CD4-positive, alpha-beta T cell treated with Interleukin-10 for 1 hour (primary cell): ENCODE data around the gene TENM4.

ENCODE experiments used
- DNase-seq: peaks from one replicate; pipeline ENCODE4 v3.0.0-alpha.2; 2020

TENM4 gene

DNA sequence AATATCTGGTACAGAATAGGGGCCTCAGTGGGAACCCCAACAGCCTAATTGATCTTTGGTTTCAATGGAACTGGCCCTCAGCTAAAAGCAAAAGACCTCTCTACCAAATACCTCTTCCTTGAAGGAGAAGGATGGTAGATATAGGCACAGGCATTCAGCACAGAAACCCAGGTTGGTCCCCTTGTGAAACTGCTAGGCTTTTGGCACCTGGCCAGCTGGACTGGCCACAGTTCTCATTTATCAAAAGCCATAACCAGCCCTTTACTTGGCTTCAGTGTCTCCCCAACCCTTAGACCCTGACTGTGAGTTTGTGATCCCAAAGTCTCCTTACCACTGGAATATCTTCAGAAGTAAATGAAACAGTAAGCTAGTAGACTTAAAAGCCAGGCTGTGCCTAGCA is 152.9 kb downstream of the TENM4 start:
- DNase-seq: no peak

DNA sequence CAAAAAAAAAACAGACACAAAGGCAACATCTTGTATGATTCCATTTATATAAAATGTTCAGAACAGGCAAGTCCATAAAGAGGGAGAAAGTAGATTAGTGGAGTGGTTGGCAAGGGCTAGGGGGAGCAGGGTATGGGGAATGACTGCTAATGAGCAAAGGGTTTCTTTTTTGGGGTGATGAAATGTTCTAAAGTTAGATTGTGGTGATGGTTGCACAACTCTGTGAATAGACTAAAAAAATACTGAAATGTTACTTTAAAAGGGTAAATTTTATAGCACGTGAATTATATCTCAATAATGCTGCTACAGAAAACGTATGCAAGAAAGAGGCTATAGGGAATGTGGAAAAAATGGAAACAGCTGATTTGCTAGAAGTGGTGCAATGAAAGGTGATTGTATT is 155.1 kb downstream of the TENM4 start:
- DNase-seq: no peak

DNA sequence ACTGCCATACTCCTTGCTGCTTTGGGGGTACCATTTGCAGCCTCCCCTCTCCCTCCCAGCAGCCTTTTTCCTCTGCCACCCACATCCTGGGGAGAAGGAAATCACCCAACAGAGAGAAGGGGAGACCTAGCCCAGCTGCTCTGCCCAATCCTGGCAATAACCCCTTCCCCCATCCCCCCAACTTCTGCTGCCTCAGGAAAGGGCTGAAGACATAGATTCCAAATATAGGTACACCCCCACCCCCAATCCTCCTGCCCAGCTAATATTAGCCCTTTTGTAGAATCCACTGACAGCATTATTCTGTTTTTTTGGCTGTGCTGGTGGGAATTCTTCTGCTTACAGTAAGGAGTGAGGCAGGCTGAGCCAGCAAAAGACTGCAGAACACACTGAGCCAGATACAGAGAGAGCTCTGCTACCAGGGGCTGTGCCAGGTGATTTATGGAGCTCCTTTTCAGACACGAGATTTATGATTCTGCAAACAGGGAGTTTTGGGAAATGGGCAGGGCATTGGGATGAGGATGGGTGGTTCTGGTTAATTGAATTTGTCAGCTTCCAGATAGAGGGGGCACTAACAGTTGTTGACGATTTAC is 164.0 kb downstream of the TENM4 start:
- no peak for DNase-seq

DNA sequence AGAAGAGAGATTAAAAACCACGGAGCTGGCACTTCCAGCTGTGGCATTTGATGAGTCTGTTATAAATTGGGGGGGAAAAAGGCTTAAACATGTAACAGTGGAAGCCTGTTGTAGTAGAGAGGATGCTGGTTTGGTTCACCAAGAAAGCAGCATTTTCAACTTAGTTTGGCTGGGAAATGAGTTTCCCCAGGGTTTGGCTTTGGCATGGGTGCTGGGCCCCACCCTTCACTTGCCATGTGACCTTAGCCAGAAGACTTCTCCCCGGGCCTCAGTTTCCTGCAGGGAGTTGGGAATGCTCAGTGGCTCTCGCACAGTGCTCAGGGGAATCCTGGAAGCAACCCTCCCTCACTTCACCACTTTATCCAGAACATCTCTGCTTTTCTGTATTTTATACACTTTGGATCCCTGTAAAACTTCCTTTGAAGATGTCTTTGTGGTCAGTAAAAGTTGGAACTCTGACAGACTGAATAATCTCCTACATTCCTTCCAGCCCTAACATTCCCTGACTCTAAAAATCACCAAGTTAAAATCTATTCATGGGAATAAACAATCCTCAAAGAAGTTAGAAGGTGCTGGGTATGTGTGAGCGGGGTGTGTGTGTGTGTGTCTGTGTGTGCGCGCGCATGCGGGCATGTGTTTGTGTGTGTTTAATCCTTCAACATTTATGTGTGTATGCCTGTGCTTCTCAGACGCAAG is 166.0 kb downstream of the TENM4 start:
- no peak for DNase-seq

DNA sequence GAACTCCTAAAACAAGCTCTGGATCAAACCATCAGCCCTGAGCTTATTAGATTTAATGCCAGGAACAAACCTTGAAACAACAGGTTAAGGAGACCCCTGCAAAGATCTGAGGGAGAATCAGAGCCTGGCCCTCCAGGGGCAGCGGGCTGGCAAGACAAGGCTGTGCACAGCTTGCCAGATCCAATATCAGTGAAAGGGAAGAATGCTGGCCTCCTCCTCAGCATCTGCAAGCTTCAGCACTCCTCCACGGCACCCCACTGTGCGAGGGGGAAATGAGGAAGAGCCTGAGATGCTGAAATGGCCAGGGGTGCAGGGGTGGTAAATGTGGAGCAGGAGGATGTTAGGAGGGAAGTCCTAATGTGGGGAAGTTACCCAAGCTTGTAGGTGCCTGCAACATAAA is 167.0 kb downstream of the TENM4 start:
- no peak for DNase-seq

DNA sequence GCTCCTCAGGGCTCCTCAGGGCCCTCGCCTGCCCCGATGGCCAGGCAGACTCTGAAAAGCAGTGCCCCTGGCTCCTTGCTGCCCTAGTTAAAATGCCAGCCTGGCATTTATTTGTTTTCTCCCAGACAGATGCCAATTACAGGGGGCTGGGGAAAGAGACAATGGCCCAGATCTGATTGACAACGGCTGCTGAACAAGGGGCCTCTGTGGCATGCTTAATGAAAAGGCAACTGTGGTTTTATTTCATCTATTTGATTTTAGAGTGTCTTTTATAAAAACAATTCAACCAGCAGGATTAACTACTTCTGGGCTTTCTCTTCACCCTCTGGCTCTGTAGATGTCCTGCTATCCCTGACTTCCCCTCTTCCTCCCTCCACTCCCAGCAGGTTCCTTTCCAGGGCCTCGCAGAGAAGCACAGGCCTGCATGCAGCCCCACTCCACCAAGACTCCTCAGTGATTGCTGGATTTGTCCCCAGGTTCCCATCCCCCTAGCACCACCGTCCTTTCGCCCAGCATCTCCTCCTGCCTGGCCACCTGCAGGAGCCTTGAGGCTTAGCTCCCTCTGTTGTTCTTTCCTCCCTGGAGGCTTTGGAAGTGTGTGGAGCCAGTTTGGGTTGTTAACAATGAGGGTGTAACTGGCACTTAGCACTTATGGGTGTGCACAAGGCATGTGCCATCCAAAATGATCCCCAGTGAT is 171.1 kb downstream of the TENM4 start:
- DNase-seq: no peak

DNA sequence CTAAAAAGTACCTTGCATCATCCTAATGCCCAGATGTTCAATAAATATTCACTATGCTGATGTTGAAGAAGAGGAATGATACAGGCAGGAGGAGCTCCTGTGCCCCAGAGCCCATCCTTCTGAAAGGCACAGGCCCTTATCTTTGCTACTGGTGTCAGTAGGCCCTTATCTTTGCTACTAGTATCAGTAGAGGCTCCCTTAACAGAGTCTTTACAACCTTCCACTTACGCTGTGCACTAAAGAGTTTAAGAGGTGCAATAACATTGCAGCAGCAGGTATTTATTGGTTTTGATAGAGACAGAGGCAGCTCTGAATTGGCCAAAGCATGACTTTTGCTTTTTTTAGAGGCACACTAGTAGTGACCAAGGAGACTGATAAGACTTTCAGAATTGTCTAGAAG is 174.4 kb downstream of the TENM4 start:
- no peak for DNase-seq

DNA sequence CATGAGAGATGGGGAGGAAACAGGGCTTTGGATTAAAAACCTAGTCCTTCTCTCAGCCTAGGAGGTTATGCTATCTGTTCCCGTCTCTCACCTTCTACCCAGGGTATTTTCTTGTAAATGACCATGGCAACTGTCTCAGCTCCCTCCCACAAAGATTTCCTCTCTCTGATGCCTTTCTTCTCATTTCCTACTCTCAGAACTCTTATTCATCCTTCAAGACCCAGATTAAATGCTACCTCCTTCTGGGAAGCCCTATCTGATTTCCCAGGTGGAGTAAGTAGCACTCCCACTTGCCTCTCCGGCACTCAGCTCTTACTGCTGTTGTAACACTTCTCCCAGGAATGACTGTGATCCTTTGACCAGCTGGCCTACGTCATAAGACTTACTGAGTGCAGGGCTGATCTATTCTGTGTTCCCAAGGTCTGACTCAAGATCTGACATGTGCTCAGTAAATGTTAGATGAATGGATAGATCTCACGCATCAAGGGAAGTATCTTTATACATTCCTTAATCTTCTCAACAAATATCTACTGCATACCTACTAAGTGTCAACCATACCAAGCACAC is 175.0 kb downstream of the TENM4 start:
- no peak for DNase-seq

DNA sequence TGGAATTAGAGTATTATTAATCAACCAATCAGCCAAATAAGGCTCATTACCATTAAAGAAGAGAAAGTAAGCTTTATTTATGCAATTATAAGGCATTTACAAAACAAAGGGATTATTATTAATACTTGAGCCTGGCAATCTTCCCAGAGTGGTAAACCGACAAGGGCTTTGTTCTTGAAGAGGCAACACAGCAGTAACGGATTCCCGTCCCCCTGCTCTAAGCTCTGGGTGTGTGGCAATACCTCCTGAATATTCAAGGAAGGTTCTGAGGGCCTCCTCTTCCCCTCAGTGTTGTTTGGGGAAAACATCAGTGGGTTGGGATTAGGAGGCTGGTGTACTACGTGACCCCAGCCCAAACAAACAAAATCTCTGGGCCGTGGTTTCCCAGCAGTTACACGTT is 176.5 kb downstream of the TENM4 start:
- DNase-seq: no peak

DNA sequence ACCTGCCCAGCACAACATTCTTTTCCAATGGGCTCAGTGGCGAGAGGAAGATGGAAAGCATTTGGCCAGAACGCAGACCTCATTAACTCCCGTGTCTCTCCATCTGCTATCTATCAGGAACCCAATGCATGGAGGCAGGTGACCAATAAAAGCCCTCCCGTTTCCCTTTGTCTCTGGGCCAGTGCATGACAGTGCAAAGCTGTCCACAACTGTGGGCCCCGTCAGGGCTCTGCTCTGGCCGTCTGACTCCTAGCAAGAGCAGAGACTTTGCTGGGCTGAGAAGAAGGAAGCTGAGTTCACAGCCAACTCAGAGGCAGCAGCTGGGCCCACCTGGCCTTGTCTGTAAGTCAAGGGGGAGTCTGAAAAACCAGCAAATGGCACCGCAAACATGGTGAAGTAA is 177.8 kb downstream of the TENM4 start:
- no peak for DNase-seq

DNA sequence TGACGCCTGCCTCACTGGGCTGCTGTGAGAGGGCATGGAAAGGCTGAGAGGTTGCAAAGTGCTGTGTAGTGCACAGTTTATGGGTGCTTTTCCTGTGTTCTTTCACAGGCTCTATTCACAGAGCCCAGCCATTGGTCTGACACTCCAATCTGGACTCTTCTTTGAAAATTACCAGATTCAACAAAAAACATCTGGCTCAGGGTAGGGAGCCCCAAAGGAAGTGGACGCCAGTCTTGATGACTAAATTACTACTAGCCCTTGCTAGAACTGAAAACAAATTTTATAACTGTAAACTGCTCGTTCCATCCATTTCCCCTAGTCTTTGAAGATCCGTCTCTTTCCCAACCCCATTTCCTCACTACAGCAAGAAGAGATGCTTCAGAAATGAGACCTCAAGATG is 178.6 kb downstream of the TENM4 start:
- no peak for DNase-seq

DNA sequence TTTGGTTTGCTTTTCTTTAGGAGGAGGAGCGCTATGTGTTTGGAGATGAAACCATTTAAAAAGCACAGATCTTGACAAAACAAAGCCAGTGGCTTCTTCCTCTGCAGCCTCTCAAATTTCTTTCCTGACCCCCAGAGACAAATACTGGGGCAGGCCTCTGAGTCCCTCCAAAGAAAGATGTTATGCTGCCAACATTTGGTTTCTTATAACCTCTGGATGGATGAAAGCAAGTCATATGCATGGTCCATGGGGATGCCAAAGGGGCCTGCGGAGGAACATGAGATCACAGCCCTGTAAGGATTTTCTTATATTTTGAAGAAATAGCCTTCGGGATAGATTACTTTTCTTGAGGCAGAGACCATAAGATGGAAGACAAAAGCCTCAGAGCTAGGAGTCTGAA is 179.1 kb downstream of the TENM4 start:
- DNase-seq: no peak

DNA sequence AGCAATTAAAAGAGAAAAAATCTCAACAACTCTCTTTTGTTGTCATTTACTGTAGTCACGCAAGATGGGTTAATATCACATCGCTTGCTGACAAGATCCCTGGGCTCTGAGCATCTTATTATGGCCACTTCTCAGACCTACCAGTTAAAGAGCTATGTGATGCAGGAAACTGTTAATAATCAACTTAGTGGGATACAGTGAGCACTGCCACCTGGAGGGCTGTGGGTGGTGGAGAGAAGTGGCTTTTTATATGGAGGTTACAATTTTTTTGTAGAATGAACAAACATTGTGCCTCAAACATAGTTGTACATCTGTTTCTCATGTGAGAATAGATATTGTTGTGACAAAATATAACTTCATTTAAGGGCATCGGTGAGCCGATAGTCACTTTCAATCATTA is 181.0 kb downstream of the TENM4 start:
- no peak for DNase-seq

DNA sequence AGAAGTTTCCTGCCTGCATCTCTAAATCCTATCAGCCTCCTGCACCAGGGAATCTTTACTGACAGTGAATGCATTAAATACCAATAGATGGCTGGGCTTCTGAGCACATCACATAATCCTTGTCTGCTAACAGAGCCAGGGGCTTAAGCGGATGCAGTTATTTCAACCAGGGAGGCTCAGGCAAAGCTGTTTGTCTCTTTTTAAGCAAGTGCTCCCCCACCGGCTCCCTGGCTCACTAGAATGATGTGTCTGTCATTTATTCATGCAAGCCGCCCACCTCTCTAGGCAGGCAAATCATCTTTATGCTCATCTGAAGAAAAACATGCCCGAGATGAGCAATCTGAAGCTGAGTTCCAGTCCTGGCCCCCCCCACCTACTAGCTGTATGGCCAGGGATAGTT is 182.3 kb downstream of the TENM4 start:
- no peak for DNase-seq

DNA sequence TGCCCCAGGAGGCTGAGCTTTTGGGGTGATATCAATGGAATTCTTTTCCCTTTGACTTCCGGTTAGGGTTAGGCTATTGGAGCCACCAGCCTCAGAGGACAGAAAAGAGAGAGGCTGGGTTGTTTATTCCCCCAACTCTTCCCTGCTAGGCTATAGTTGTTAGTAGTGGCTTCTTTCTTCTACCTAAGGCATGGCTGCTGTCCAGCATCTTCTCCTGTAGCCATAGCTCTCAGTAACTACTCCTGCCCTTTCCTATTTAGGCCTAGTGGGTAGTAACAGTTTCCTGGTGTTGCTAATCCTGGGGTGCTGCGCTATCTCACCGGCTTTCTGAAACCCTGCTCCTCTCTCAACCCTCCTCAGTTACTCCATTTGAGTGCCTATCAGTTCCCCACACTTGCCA is 184.9 kb downstream of the TENM4 start:
- no peak for DNase-seq

DNA sequence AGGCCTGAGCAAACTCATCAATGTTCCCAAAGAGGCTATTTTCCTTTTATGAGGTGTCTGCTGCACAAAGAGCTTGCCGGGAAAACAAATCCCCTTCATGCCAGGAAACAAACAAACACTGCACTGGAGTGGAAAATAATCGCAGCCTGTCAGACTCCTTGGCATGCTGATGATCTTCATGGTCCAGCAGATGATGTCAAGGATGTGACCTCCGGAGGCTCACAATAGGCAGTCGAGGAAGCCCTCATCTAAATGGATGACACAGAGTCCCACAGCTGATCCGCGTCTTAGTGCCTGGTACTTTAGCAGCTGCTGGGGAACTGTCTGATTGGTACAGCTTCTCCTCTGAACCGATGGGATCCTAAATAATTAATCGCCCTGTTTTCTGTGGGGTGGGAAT is 187.6 kb downstream of the TENM4 start:
- no peak for DNase-seq

DNA sequence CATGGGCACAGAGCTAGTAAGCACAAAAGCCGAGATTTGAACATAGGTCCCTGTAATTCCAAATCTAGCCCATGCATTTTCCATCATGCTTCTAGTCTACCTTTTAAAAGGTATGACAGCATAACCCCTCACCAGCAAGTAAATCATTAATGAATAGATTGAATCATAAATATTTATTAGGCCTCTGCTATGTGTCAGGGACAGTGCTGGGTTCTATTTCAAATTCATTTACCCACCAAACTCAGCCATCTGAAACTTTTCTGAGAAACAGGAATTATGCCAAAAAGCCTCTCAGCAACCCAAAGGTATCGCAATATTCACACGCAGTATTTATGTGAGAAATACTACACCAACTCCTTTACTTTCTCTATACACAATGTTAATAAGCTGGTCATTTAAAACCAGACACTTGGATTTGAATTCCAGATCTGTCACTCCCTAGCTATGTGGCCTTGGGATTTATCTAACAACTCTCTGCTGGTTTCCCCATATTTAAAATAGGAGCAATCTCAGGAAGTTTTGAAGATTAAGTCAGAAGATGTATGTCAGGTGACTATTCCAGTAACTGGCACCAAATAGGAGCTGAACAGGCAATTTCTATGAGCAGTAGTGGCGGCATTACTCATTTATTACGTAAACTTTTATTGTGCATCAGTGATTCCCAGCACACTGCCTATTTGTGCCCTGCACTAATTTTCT is 191.4 kb downstream of the TENM4 start:
- no peak for DNase-seq

DNA sequence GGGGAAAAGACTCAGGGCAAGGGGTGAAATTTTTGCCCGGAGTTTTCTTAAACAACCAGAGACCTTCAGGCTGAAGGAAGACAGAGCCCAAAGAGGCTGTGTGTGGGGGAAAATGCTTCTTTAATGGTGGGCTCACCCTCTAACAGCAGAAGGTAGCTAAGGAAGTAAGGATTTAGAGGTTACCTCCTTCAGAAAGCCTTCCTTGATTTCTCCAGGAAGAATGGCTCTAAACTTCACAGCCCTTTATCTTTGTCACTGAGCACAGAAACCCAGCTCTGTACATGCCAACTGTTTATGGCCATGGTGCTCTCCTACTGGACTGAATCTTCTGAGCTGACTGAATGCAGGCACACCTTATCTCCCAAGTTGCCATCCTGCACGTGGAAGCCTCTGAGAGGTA is 196.0 kb downstream of the TENM4 start:
- DNase-seq: no peak

DNA sequence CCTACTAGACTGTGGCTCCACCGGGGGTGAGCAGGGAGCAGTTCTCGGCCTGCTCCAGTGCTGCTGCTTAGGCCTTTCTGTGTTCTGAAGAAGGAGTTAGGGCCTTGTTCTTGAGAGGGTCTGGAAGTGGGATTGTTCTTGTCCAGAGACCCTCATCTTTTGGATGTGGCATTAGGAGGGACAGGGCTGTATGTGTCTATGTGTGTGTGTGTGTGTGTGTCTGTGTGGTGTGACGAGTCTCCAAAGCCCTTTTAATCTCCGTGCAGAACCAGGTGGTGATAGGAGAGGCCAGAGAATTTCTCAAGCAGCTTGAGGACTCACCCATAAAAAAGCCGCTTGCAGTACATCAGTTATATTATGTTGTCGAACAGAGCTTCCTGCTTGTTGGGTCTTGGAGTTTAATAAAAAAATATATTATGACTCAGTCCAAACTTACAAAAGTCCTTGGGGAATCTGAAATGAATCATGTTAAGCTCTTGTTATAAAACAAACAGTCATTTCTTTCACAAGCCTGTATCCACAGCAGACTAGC is 196.5 kb downstream of the TENM4 start:
- DNase-seq: no peak

DNA sequence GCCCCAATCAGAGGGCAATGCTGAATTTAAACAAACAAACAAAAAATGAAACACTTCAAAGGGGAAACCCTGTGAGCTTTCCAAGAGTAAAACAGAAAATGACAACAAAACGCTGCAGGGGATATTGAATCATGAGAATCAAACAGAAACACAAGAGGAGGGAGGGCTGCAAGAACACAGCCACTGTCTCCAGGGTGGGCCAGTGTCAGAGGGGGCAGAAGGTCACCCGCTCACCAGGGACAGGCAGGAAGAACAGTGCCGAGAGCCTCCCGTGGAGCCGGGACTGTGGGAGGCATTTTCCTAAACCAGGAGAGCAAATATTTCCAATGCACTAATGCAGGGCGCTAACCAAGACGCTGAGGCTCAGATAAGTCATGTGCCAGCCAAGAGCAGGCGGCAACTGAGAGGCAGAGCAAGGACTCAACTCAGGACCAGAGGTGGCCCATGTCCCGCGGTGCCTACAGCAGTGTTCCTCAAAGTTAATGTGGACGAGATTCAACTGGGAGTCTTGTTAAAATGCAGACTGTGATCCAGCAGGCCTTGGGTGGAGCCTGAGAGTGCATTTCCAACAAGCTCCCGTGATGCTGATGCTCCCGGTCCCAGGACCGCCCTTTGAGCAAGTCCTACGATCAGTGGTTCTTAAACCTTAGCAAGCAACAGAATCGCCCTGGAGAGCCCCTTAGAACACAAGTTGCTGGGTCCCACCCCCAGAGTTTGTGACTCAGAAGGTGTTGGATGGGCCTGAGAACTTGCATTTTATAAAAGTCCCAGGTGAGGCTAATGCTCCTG is 197.2 kb downstream of the TENM4 start:
- DNase-seq: no peak

DNA sequence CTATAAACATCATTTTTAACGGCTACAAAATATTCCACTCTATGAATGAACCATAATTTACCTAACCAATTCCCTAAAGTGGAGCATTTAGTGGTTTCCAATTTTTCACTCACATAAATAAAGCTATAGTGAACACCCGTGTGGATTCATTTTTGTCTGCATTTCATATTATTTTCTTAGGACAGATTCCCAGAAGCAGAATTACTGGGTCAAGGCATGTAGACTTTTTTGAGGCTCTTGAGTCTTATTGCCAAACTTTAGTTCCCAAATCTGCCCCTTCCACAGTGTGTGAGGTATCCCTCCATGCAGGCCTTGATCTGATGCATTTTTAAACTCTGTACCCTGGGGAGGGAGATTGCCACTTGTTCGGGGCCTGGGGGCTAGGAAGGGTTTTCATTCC is 198.2 kb downstream of the TENM4 start:
- no peak for DNase-seq

DNA sequence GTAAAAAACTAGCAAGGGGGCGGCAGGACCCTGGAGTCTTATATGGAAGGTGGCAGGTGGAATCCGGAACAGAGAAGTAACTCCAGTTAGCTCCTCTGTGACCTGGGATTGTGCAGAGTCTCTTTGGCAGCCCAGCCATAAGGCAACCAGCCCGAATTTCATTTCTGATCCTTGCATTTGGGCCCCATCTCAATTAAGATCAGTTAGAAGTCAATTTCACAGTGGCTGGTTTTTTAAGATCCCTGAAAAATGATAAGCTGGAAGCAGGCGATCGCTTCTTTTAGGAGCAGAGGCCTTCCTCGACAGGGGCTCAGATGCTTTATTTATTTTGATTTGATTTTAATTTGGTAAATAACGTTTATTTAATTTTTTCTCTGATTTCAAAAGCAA is 199.0 kb downstream of the TENM4 start:
- no peak for DNase-seq
